ENCODE measurements around the gene DAPK2.

Gene DAPK2

DNA sequence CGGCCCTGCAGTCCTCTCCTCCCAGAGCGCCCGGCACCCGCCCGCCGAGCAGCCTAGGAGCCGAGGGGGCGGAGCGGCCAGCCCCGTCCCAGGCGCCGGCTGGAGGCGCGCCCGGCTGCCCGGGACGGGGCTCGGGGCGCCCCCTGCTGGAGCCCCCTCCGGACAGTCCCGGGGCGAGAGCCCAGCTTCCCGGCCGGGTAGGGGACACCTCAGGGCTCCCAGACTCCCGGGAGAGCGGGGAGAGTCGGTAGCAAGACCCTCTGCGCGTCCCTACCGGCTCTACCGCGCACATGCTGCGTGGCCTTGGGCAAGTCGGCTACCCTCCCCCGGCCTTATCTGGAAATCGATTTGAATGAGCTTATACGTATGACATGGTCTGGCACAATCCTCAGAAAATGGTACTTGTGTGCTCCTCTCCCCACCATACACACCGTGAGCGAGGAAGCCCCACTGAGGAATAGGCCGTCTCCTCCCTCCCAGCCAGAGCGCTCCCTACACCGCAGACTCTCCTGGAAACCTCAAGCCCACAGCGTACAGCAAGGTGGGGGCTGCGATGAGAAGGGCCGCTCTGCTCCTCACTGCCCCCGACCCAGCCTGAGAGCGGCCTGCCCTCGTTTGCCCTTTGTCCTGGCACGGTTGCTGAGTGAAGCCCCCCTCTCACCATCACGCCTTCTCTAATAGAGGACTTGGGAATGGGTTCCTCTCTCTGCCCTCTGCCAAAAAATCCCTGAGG is at the start of gene DAPK2:
Gene DAPK2 (minus strand): TSS at position 65 of the 733 bp plus-strand sequence. CDS start 6,224 bp downstream, outside the sequence.
- DNase-seq (ENCODE audit: low spot score) = peak; percentile 92
- in situ Hi-C loops (cut with MboI; ENCODE audit: low pct_unique_long_range_greater_than_20kb, low sequenced_read_pairs, unreplicated experiment) = no loop called here
- TF ChIP-seq, protein P1, sequence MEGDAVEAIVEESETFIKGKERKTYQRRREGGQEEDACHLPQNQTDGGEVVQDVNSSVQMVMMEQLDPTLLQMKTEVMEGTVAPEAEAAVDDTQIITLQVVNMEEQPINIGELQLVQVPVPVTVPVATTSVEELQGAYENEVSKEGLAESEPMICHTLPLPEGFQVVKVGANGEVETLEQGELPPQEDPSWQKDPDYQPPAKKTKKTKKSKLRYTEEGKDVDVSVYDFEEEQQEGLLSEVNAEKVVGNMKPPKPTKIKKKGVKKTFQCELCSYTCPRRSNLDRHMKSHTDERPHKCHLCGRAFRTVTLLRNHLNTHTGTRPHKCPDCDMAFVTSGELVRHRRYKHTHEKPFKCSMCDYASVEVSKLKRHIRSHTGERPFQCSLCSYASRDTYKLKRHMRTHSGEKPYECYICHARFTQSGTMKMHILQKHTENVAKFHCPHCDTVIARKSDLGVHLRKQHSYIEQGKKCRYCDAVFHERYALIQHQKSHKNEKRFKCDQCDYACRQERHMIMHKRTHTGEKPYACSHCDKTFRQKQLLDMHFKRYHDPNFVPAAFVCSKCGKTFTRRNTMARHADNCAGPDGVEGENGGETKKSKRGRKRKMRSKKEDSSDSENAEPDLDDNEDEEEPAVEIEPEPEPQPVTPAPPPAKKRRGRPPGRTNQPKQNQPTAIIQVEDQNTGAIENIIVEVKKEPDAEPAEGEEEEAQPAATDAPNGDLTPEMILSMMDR (IDR thresholded peaks at IDR 0.05; ENCODE audit: extremely low read depth, insufficient read depth, missing control alignments) = peak; percentile 80

DNA sequence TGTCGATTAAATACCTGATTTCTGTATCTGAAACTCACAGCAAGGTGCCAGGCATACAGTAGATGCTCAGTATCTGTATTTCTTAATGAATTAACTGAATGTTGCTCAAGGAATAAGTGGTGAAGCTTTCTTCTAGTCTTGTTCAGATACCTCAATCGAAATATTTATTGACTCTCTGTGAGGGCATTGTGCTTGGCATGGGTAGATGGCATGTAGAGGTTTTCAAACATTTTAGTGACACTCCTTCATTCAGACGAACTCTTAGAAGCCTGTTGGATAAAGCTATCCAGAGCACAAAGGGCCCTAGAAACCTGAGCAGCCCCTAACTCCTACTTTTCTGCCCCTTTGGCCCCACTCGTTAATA is 49.1 kb upstream of the DAPK2 start:
- in situ Hi-C loops (cut with MboI; ENCODE audit: low pct_unique_long_range_greater_than_20kb, low sequenced_read_pairs, unreplicated experiment) = no loop called here
- no peak for DNase-seq (ENCODE audit: low spot score)
- TF ChIP-seq, protein P1 (IDR thresholded peaks at IDR 0.05; ENCODE audit: extremely low read depth, insufficient read depth, missing control alignments) = no peak

DNA sequence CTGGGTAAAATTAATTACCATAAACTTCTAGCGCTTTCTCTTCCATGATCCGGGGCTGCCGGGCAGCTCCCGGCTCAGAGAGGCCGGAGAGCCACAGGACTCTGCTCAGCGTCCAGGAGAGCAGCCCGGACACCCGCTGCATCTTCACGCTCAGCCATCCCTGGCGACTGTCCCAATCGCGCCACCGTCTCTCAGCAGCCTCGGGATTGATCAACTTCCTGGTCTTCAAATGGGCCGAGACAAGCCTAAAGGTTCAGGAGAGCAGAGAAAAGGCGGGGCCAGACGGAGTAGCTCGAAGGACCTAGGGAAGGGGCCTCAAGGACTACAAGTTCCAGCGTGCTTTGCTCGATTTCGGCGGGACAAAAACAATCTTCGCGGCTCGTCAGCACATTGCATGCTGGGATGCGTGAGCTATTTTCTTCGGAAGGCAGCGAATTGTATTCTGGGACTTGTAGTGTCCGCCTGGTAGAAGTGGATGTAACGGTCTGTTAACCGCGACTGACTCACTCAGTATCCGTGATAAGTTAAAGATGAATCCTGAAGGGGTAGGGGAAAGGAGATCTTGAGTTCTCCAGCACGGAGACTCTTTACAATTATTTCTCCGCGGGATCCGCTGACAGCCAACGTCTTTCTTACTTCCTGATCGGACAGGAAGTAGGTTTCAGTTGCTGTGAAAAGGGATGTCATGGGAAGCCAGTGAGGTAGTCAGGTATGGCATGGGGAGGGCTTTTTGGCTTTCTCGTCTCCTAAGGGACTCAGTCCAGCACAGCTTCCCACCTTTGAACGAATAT is 47.5 kb upstream of the DAPK2 start, which contains the start of gene CIAO2A:
Gene CIAO2A (minus strand): TSS at position 212 of the 791 bp plus-strand sequence. CDS start 70 bp downstream, at position 142.
- in situ Hi-C loops (cut with MboI; ENCODE audit: low pct_unique_long_range_greater_than_20kb, low sequenced_read_pairs, unreplicated experiment) = no loop called here
- DNase-seq (ENCODE audit: low spot score) = peak; percentile 88
- TF ChIP-seq, protein P1 (IDR thresholded peaks at IDR 0.05; ENCODE audit: extremely low read depth, insufficient read depth, missing control alignments) = no peak

GRCh38 chr15:64092864-64093626 is 46.8 kb upstream of the DAPK2 start:
- in situ Hi-C loops (cut with MboI; ENCODE audit: low pct_unique_long_range_greater_than_20kb, low sequenced_read_pairs, unreplicated experiment) = no loop called here
- TF ChIP-seq, protein P1 (IDR thresholded peaks at IDR 0.05; ENCODE audit: extremely low read depth, insufficient read depth, missing control alignments) = peak; percentile 36
- no peak for DNase-seq (ENCODE audit: low spot score)

GRCh38 chr15:64092075-64092820 is 46.0 kb upstream of the DAPK2 start:
- DNase-seq (ENCODE audit: low spot score) = no peak

More at GRCh38 chr15:64092075-64092820, 46.0 kb upstream of the DAPK2 start:
- TF ChIP-seq, protein P1 (IDR thresholded peaks at IDR 0.05; ENCODE audit: extremely low read depth, insufficient read depth, missing control alignments) = peak; percentile 31
- in situ Hi-C loops (cut with MboI; ENCODE audit: low pct_unique_long_range_greater_than_20kb, low sequenced_read_pairs, unreplicated experiment) = no loop called here

Data from GM13977 (cell line).